Measurements from ENCODE around the gene RALGAPA2.

DNA sequence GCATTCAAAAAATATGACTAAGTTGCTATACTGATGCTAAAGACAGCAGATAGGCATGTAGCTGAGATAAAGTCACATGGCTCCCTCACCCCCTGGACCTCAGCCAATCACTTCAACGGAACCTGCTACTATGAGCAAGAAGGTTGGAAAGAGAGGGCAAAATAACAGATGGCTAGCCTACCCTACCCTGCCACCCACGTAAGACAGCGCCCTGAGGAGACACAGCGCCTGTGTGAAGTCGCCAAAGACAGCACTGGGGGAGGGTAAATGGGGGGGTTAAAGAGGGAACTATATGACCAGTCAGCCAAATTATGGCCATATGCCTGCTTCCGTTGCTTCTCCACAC, 163.2 kb downstream of the RALGAPA2 start:
- TF ChIP-seq ZNF70 (CRISPR knock-in tag; IDR thresholded peaks at IDR 0.05) = no peak
- TF ChIP-seq SNAI2 (CRISPR knock-in tag; IDR thresholded peaks at IDR 0.05) = no peak
- no peak for TF ChIP-seq TOX (CRISPR knock-in tag; IDR thresholded peaks at IDR 0.05; ENCODE audit: borderline replicate concordance)
- TF ChIP-seq, protein P1, sequence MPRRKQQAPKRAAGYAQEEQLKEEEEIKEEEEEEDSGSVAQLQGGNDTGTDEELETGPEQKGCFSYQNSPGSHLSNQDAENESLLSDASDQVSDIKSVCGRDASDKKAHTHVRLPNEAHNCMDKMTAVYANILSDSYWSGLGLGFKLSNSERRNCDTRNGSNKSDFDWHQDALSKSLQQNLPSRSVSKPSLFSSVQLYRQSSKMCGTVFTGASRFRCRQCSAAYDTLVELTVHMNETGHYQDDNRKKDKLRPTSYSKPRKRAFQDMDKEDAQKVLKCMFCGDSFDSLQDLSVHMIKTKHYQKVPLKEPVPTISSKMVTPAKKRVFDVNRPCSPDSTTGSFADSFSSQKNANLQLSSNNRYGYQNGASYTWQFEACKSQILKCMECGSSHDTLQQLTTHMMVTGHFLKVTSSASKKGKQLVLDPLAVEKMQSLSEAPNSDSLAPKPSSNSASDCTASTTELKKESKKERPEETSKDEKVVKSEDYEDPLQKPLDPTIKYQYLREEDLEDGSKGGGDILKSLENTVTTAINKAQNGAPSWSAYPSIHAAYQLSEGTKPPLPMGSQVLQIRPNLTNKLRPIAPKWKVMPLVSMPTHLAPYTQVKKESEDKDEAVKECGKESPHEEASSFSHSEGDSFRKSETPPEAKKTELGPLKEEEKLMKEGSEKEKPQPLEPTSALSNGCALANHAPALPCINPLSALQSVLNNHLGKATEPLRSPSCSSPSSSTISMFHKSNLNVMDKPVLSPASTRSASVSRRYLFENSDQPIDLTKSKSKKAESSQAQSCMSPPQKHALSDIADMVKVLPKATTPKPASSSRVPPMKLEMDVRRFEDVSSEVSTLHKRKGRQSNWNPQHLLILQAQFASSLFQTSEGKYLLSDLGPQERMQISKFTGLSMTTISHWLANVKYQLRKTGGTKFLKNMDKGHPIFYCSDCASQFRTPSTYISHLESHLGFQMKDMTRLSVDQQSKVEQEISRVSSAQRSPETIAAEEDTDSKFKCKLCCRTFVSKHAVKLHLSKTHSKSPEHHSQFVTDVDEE (CRISPR knock-in tag; IDR thresholded peaks at IDR 0.05) = no peak
- TF ChIP-seq, protein P2, sequence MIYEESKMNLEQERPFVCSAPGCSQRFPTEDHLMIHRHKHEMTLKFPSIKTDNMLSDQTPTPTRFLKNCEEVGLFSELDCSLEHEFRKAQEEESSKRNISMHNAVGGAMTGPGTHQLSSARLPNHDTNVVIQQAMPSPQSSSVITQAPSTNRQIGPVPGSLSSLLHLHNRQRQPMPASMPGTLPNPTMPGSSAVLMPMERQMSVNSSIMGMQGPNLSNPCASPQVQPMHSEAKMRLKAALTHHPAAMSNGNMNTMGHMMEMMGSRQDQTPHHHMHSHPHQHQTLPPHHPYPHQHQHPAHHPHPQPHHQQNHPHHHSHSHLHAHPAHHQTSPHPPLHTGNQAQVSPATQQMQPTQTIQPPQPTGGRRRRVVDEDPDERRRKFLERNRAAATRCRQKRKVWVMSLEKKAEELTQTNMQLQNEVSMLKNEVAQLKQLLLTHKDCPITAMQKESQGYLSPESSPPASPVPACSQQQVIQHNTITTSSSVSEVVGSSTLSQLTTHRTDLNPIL (CRISPR knock-in tag; IDR thresholded peaks at IDR 0.05; ENCODE audit: low read depth) = no peak
- TF ChIP-seq GLIS3 (CRISPR knock-in tag; IDR thresholded peaks at IDR 0.05) = no peak
- TF ChIP-seq, protein P3, sequence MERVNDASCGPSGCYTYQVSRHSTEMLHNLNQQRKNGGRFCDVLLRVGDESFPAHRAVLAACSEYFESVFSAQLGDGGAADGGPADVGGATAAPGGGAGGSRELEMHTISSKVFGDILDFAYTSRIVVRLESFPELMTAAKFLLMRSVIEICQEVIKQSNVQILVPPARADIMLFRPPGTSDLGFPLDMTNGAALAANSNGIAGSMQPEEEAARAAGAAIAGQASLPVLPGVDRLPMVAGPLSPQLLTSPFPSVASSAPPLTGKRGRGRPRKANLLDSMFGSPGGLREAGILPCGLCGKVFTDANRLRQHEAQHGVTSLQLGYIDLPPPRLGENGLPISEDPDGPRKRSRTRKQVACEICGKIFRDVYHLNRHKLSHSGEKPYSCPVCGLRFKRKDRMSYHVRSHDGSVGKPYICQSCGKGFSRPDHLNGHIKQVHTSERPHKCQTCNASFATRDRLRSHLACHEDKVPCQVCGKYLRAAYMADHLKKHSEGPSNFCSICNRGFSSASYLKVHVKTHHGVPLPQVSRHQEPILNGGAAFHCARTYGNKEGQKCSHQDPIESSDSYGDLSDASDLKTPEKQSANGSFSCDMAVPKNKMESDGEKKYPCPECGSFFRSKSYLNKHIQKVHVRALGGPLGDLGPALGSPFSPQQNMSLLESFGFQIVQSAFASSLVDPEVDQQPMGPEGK (CRISPR knock-in tag; IDR thresholded peaks at IDR 0.05; ENCODE audit: borderline replicate concordance) = no peak
- TF ChIP-seq ZFP3 (CRISPR knock-in tag; IDR thresholded peaks at IDR 0.05) = no peak
- no peak for TF ChIP-seq ZNF8 (CRISPR knock-in tag; IDR thresholded peaks at IDR 0.05)
